Vagina (tissue), 2 donors: ENCODE measurements around the gene NDOR1. TPM values are rescaled to one million over a fixed set of nuclear protein-coding genes. Genes with fewer than 3 reads are reported as not detected.
A peak's percentile ranks its signal among the peaks of the same experiment; 100 is the strongest.

Experiments used
- DNase-seq, 2 donors: peaks; one replicate each; pipeline ENCODE4 v3.0.0-alpha.2; 2017; ENCODE audit errors: extremely low spot score in 2 of 2
- H3K27ac ChIP-seq: fragments of 200-600 bp; sonication (generic); one replicate; pipeline ENCODE4 v1.5.1; 2019
- H3K27me3 ChIP-seq: fragments of 200-600 bp; sonication (generic); one replicate; pipeline ENCODE4 v1.5.1; 2019
- H3K36me3 ChIP-seq, 2 donors: fragments of 200-600 bp; sonication (generic); one replicate each; pipeline ENCODE4 v1.5.1; 2017 to 2019
- H3K4me1 ChIP-seq: fragments of 200-600 bp; sonication (generic); one replicate; pipeline ENCODE4 v1.5.1; 2019
- H3K4me3 ChIP-seq, 2 donors: fragments of 200-600 bp; sonication (generic); 1 replicate in 1 of 2; 2 replicates in 1 of 2; pipeline ENCODE4 v1.5.1; 2016 to 2019
- H3K9me3 ChIP-seq: fragments of 200-600 bp; sonication (generic); one replicate; pipeline ENCODE4 v1.5.1; 2019
- POLR2A ChIP-seq, 2 donors: fragments of 450-650 bp; IDR thresholded peaks; one replicate each; pipeline ENCODE4 v1.6.1; 2017; ENCODE audit warnings: antibody characterized with exemption in 2 of 2, mild to moderate bottlenecking in 2 of 2, moderate library complexity in 2 of 2
- POLR2AphosphoS5 ChIP-seq, 2 donors: sonication (generic); formaldehyde crosslinking; IDR thresholded peaks; one replicate each; pipeline ENCODE4 v1.9.0; 2017; ENCODE audit warnings: antibody characterized with exemption in 2 of 2, mild to moderate bottlenecking in 2 of 2, low read depth in 1 of 2; ENCODE audit not compliant: insufficient read depth in 1 of 2
- intact Hi-C: fragments of 100-400 bp; cut with DNase I; formaldehyde crosslinking; loops from one replicate; pipeline ENCODE4 v1.15.1; 2023
- total RNA-seq: library from RNA; depleted of rRNA; stranded (reverse); fragments of >200 nt; gene quantifications from one replicate; pipeline ENCODE4 v1.2.3, GENCODE V29; 2016
- TF ChIP-seq, protein P1 (sequence below), 3 experiments: fragments of 450-650 bp in 2 of 3; fragments of 200-600 bp in 1 of 3; sonication (generic) in 1 of 3; IDR thresholded peaks; one replicate each; pipeline ENCODE4 v1.5.1; 2017 to 2019; ENCODE audit warnings: antibody characterized with exemption in 3 of 3, mild to moderate bottlenecking in 2 of 3, moderate library complexity in 2 of 3

The NDOR1 gene
- total RNA-seq = 12.0 TPM

GRCh38 chr9:137205126-137206069, at the start of gene NDOR1, which contains the start of gene TMEM203:
TSS of gene NDOR1 (plus strand) at chr9:137205700. CDS start at chr9:137205778, 78 bp downstream.
TSS of gene TMEM203 (minus strand) at chr9:137205648. CDS start at chr9:137205414, 234 bp downstream.
- Histone ChIP-seq H3K4me1 (peaks cover 54% of the 10 kb centered on the region), H3K27ac (peak within 1 kb of the TSS; percentile 71), H3K9me3 (no peaks in the 10 kb centered on the region), H3K36me3 (no peaks in the 10 kb centered on the region), H3K27me3 (no peaks in the 10 kb centered on the region), H3K4me3 (peak within 1 kb of the TSS; percentile 76 to 96)
- intact Hi-C loops = no loop called here
- TF ChIP-seq POLR2AphosphoS5 (IDR thresholded peaks at IDR 0.05; ENCODE audit: insufficient read depth in 1 of 2, low read depth in 1 of 2) (peak; percentile 87 to 93), POLR2A (IDR thresholded peaks at IDR 0.05) (peak in 1 of 2 donors; percentile 38)
- TF ChIP-seq, protein P1, sequence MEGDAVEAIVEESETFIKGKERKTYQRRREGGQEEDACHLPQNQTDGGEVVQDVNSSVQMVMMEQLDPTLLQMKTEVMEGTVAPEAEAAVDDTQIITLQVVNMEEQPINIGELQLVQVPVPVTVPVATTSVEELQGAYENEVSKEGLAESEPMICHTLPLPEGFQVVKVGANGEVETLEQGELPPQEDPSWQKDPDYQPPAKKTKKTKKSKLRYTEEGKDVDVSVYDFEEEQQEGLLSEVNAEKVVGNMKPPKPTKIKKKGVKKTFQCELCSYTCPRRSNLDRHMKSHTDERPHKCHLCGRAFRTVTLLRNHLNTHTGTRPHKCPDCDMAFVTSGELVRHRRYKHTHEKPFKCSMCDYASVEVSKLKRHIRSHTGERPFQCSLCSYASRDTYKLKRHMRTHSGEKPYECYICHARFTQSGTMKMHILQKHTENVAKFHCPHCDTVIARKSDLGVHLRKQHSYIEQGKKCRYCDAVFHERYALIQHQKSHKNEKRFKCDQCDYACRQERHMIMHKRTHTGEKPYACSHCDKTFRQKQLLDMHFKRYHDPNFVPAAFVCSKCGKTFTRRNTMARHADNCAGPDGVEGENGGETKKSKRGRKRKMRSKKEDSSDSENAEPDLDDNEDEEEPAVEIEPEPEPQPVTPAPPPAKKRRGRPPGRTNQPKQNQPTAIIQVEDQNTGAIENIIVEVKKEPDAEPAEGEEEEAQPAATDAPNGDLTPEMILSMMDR (IDR thresholded peaks at IDR 0.05) = no peak
- DNase-seq = no peak

DNA sequence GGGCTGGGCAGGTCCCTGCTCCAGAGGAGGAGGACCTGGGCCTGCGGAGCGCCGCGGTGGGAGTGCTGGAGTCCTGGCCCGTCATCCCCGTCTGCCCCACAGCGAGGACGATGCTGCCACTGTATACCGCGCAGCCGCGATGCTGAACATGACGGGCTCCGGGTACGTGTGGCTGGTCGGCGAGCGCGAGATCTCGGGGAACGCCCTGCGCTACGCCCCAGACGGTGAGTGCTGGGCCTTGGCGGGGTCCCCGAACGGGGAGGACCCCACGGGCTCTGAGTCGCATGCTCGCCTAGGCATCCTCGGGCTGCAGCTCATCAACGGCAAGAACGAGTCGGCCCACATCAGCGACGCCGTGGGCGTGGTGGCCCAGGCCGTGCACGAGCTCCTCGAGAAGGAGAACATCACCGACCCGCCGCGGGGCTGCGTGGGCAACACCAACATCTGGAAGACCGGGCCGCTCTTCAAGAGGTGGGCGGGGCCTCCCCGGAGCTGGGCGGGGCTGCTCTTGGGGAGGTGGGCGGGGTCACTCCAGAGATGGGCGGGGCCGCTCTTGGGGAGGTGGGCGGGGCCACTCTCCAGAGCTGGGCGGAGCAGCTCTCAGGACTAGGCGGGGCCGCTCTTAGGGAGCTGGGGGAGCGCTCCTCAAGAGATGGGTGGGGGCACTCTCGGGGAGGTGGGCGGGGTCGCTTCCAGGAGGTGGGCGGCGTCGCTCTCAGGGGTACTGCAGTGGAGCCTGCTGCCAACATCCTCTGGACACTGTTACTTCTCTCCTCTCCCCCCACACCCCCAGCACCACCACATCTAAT, 48.7 kb upstream of the NDOR1 start:
- intact Hi-C loops = no loop called here
- Histone ChIP-seq H3K27ac (no peak overlapping the region), H3K36me3 (no peaks in the 10 kb centered on the region), H3K4me1 (peaks cover 19% of the 10 kb centered on the region), H3K4me3 (peak overlapping the region in 1 of 2 donors; percentile 3), H3K27me3 (peaks cover 9% of the 10 kb centered on the region), H3K9me3 (no peaks in the 10 kb centered on the region)
- DNase-seq = no peak
- TF ChIP-seq, protein P1 (IDR thresholded peaks at IDR 0.05) = no peak
- no peak for TF ChIP-seq POLR2A (IDR thresholded peaks at IDR 0.05)
- TF ChIP-seq POLR2AphosphoS5 (IDR thresholded peaks at IDR 0.05; ENCODE audit: insufficient read depth in 1 of 2, low read depth in 1 of 2) = no peak

- H3K4me1 ChIP-seq = peaks cover 29% of the 10 kb centered on the region
- H3K27ac ChIP-seq = no peak overlapping the region
- H3K4me3 ChIP-seq = no peak overlapping the region
- no peaks in the 10 kb centered on the region for H3K36me3 ChIP-seq
- intact Hi-C loops = no loop called here
- TF ChIP-seq, protein P1 (IDR thresholded peaks at IDR 0.05) = no peak
- TF ChIP-seq POLR2A (IDR thresholded peaks at IDR 0.05) (no peak), POLR2AphosphoS5 (IDR thresholded peaks at IDR 0.05; ENCODE audit: insufficient read depth in 1 of 2, low read depth in 1 of 2) (no peak)
- no peaks in the 10 kb centered on the region for H3K9me3 ChIP-seq
- peaks cover 17% of the 10 kb centered on the region for H3K27me3 ChIP-seq
- no peak for DNase-seq
Measured at GRCh38 chr9:137157618-137158415, 47.7 kb upstream of the NDOR1 start.

DNA sequence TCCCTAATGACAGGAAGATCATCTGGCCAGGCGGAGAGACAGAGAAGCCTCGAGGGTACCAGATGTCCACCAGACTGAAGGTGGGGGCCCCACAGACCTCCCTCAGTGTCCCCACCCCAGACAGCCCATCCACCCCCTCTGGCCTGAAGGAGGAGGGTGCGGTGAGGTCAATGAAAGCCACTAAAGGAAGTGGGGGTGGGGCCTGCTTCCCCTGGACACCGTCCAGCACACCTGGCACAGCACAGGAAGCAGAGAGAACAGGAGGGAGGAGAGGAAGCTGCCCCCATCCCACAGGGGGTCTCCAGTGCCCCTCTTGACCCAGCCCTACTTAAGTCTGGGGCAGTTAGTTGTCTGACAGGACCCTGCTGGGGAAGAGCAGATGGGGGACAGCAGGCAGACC, 46.9 kb upstream of the NDOR1 start:
- Histone ChIP-seq H3K27ac (no peak overlapping the region), H3K9me3 (no peaks in the 10 kb centered on the region), H3K4me1 (peaks cover 37% of the 10 kb centered on the region), H3K36me3 (no peaks in the 10 kb centered on the region), H3K27me3 (peaks cover 18% of the 10 kb centered on the region), H3K4me3 (no peak overlapping the region)
- TF ChIP-seq POLR2A (IDR thresholded peaks at IDR 0.05) (no peak), POLR2AphosphoS5 (IDR thresholded peaks at IDR 0.05; ENCODE audit: insufficient read depth in 1 of 2, low read depth in 1 of 2) (no peak)
- TF ChIP-seq, protein P1 (IDR thresholded peaks at IDR 0.05) = no peak
- no peak for DNase-seq
- intact Hi-C loops = no loop called here
